Activated naive CD8-positive, alpha-beta T cell treated with anti-CD3 and anti-CD28 coated beads, Interleukin-2, amount 50 U/mL, for 16 hours (primary cell): ENCODE data around the gene GOLGA8H.
"Not testable (repeated sequence)": the region's sequence is repeated elsewhere in the genome, so short reads cannot be mapped to it uniquely, and the experiment has no call there.

Experiments
- DNase-seq: peaks from one replicate; pipeline ENCODE4 v3.0.0-alpha.2; 2020; ENCODE audit warnings: low read depth, low spot score

The GOLGA8H gene

DNA sequence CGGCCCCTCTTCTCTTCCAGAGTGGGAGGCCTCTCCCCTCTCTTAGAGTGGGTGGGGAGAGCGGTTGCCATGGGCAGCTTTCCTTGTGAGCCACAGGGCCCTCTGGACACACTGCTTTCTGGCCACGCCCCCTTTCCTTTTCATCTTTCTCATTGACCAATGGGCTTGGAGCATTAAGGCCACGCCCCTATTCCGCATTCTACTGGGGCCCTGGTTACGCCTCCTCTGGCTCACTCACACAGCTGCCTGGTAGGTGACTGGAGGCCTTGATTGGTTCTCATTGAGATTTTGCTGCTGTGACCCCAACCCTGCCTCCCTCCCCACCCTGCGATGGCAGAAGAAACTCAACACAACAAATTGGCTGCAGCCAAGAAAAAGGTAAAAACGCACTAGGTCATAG is at the start of gene GOLGA8H:
TSS of gene GOLGA8H (plus strand) at position 233 of the 400 bp plus-strand sequence. CDS start at position 331, 98 bp downstream.
- DNase-seq, result not testable (repeated sequence)

DNA sequence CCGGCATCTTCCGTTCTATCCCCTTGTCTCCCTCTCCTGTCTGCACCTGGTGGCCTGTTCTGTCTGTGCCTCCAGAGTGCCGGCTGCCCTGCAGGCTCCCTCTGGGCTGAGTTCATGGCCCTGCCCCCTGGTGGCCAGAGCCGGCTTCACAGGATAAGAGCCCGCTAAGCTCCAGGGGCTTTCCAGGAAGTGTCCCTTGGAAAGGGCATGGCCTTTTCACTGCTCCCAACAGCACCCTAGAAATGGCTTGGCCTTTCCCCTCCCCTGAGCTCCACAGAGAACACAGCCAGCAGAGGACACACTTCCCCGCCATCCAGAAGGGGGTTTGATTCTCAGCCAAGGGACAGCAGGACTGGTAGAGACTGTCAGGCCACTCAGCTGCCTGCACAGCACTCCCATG is 36.9 kb upstream of the GOLGA8H start:
- not testable (repeated sequence) for DNase-seq

- DNase-seq, result not testable (repeated sequence)
Observed at GRCh38 chr15:30573012-30573491, 30.8 kb upstream of the GOLGA8H start.

GRCh38 chr15:30579394-30579970 is 24.3 kb upstream of the GOLGA8H start:
- DNase-seq, result not testable (repeated sequence)

DNA sequence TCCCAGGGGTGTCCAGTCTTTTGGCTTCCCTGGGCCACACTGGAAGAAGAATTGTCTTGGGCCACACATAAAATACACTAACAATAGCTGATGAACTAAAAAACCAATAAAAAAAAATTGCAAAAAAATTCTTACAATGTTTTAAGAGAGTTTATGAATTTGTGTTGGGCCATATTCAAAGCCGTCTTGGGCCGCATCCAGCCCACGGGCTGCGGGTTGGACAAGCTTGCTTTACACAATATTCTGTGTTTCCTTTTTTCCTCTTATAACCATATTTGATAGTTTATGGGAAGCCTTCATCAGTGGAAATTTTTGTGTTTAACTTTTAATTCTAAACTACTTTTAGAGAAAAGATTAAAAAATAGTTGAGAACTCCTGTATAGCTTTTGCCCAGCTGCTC is 23.1 kb upstream of the GOLGA8H start:
- not testable (repeated sequence) for DNase-seq

- DNase-seq, result not testable (repeated sequence)
Observed at GRCh38 chr15:30598953-30599352, 4.9 kb upstream of the GOLGA8H start.

GRCh38 chr15:30612271-30612670 is 8.4 kb downstream of the GOLGA8H start:
- not testable (repeated sequence) for DNase-seq

DNA sequence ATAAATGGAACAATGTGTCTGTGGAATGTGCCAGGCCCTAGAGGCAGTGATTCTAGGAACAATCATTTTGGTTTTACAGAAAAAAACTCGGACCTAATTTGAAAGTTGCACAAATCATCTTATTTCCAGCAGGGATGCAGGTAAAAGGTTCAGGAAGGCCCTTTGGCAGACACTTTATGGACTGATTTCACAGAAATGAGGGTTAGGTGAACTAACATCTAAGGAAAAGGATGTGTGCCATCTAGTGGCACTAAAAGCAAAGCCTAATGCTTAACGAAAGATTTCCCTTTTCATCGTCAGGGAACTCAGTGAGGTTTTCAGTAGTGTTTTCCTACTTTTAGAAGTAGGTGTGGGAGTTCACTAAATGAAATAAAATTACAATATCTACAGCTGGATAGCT is 17.5 kb downstream of the GOLGA8H start:
- DNase-seq, result not testable (repeated sequence)

DNA sequence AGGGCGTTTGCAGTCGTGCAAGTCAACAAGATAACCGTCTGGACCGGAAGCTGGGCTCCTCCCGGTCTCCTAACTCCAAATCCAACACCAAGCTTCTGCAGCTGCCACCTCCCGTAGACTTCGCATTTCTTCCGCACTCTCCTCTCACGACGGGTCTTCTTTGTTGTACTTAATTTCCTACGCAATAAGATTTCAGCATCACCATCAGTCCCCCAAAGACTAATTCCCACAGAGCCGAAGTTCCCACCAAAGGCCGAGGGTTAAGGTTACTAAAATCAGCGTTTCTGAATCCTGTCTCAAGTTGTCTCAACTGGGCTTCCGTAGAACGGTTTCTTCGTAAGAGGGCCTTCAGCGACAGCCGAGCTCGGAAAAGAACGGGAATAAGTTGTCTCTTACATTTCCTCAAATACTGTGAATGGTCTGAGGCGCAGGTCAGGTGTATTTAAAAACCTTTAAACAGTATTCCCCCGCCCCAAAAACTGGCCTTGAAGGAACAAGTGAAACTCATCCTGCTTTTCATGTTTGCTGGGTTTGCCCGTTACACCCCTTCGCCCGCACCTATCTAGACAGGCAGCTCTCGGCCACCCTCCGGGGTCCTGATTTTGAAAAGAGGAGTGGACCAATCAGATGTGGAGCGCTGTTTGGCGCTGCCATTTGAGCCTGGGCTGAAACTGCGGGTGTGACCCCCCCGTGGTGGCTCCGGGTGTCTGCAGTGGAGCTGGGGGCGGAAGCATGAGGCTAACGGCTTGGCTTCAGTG is 21.8 kb downstream of the GOLGA8H start, which contains the start of gene ARHGAP11B:
TSS of gene ARHGAP11B (plus strand) at position 693 of the 758 bp plus-strand sequence.
- DNase-seq, result peak; percentile 90

DNA sequence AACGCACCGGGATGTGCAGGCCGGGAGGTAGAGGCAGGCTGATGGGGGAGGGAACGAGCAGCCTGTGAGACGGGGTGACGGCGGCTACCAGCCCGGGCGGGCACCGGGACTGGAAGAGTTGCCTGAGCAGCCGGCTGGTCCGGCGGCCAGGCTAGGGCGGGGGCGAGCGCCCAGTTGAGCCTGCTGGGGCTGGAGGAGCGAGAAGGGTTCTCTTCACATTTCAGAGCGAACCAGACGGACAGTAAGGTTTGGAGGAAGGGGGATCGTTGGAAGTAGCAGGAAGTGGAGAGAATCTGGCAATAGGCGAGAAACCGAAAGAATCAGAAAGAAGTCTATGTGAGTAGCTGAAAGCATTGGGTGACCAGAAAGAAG is 22.4 kb downstream of the GOLGA8H start:
- not testable (repeated sequence) for DNase-seq

- not testable (repeated sequence) for DNase-seq
Observed at GRCh38 chr15:30626632-30627031, 22.8 kb downstream of the GOLGA8H start.

DNA sequence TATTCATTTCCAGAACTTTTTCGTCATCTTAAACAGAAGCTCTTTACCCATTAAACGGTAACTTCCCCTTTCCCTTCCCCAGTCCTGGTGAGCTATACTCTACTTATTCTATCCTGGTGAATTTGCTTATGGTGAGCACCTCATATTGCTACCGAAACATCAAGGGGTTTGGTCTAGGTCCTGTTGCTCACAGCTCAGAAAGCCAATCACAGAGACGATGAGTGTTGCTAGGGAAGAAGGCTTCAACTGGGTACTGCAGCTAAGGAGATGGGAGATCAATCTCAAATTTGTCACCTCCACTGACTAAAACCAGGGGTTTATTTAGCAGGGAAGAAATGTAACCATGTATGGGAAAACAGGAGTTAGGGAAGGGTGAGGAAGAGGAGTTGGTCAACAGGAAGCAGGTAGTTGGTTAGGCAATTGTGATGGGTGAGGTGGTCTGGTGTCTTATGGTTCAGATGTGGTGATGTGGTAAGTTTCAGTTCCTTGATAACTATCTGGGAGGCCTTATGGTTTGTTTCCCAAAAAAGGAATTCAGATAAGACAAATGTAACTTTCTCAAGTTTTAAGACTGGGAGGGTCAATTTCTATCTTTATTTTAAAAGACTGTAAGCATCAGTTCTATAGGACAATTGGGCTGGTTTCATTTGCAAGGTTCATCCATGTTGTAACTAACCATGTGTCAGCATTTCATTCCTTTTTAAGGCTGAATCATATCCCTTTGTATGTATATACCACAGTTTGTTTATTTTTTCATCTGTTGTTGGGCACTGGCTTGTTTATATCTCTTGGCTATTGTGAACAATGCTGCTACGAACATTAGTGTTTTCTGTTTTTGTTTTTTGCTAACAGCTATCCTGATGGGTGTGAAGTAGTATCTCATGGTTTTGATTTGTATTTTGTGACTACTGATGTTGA is 46.4 kb downstream of the GOLGA8H start:
- DNase-seq, result no peak

- DNase-seq, result not testable (repeated sequence)
Observed at GRCh38 chr15:30661154-30661553, 57.3 kb downstream of the GOLGA8H start.
